Urothelium cell line (cell line): Measurements from ENCODE around the gene PTPRG.

Source experiments
- DNase-seq: peaks from one replicate; pipeline ENCODE4 v3.0.0; 2011; ENCODE audit warnings: low spot score, mixed read lengths
- FAIRE-seq: peaks from 2 replicates; lab custom pipeline; 2011; peaks lifted over from hg19 to GRCh38; lab: Jason Lieb, UNC

Gene PTPRG

DNA sequence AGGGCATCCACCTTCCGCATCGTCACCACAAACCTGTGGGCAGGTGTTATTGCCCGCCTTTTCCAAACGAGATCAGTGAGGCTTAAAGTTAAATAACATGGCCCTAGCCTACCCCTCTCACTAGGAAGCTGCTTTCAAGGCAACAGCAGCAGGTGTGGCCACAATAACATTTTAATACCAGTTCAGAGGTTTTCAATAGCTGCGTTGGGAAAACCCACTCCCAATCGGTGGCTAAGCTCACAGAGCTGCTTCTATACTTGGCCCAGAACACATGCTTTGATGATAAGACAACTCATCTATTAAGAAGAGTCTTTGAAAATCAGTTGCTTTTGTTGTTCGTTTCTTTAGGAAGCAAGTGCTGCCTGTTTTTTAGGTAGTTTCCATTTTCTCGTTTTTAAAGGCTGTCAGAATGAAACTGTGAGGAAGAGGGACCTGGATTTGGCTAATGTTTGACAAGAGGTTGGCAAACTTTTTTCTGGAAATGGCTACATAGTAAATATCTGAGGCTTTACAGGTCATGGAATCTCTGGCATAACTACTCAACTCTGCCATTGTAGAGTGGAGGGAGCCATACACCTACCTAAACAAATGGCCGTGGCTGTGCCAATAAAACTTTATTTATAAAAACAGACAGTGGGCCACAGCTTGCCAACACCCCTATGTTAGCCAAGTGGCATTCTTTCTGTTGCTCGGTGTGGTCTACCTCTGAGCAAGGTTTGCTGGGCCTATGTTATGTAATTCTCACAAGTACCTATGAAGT is 632.4 kb downstream of the PTPRG start:
- DNase-seq (no peak), FAIRE-seq (no peak)

- DNase-seq (no peak), FAIRE-seq (no peak)
Observed at GRCh38 chr3:62197350-62198012, 636.1 kb downstream of the PTPRG start.

- DNase-seq (no peak), FAIRE-seq (no peak)
Observed at GRCh38 chr3:62199126-62199525, 637.8 kb downstream of the PTPRG start.

DNA sequence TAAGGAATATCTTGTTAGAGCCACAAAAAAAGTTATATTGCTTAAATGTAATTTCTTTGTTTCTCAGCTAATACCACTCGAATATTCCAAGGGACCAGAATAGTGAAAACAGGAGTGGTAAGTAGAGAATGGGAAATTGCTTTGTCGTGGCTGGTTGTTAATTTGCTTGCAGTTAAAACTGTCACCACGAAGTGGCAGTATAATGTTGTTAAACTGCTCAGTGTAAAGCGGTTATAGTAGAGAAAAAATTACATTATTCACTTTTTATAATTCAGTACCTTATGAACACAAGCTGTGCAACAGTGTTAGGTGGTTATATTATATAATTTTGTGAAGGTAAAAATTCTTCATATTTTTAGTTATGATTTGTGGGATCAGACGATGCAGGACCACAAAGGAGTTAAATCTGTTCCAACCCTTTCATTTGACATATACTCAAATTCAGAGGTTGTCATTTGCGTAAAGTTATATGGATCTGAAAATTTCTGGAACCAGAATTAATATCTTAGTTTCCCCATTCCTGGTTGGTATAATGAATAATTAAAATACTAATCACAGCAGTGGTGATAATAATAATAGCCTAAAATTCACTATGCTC is 640.2 kb downstream of the PTPRG start:
- FAIRE-seq (no peak), DNase-seq (peak; percentile 40)

DNA sequence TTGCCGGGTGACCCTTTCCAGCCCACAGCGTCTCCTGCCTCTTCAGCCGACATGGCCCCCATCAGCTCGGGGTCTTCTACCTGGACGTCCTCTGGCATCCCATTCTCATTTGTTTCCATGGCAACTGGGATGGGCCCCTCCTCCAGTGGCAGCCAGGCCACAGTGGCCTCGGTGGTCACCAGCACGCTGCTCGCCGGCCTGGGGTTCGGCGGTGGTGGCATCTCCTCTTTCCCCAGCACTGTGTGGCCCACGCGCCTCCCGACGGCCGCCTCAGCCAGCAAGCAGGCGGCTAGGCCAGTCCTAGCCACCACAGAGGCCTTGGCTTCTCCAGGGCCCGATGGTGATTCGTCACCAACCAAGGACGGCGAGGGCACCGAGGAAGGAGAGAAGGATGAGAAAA is 641.8 kb downstream of the PTPRG start:
- FAIRE-seq: no peak
- no peak for DNase-seq

GRCh38 chr3:62203561-62203960 is 642.2 kb downstream of the PTPRG start:
- FAIRE-seq (no peak), DNase-seq (no peak)

GRCh38 chr3:62207197-62207596 is 645.8 kb downstream of the PTPRG start:
- DNase-seq (no peak), FAIRE-seq (no peak)

GRCh38 chr3:62208385-62208784 is 647.0 kb downstream of the PTPRG start:
- DNase-seq: no peak
- no peak for FAIRE-seq

GRCh38 chr3:62209101-62209500 is 647.7 kb downstream of the PTPRG start:
- DNase-seq (no peak), FAIRE-seq (no peak)

- FAIRE-seq: no peak
- DNase-seq: no peak
Observed at GRCh38 chr3:62210011-62210410, 648.6 kb downstream of the PTPRG start.

- no peak for FAIRE-seq
- DNase-seq: peak; percentile 12
Observed at GRCh38 chr3:62211675-62212429, 650.5 kb downstream of the PTPRG start.

- DNase-seq: no peak
- no peak for FAIRE-seq
Observed at GRCh38 chr3:62214850-62215249, 653.5 kb downstream of the PTPRG start.

- FAIRE-seq: no peak
- no peak for DNase-seq
Observed at GRCh38 chr3:62220616-62221015, 659.2 kb downstream of the PTPRG start.

DNA sequence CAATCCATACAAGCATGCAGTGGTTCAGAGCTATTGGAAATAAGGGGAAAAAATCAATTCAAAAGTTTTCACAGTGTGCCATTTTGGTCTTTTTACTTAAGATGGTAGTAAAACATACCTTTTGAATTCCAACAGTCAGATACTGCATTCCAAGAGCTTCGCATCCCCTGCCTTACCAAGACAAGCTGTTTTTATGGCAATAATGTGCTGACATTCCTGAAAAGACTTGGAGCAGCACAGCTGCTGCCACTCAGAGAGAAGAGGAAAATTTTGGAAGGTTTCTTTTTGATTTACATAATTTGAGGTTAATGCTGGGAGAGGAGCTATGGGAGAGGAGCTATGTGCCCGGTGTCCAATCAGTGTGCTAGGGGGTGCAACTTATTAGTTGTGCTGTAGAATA is 663.7 kb downstream of the PTPRG start:
- DNase-seq: no peak
- no peak for FAIRE-seq

DNA sequence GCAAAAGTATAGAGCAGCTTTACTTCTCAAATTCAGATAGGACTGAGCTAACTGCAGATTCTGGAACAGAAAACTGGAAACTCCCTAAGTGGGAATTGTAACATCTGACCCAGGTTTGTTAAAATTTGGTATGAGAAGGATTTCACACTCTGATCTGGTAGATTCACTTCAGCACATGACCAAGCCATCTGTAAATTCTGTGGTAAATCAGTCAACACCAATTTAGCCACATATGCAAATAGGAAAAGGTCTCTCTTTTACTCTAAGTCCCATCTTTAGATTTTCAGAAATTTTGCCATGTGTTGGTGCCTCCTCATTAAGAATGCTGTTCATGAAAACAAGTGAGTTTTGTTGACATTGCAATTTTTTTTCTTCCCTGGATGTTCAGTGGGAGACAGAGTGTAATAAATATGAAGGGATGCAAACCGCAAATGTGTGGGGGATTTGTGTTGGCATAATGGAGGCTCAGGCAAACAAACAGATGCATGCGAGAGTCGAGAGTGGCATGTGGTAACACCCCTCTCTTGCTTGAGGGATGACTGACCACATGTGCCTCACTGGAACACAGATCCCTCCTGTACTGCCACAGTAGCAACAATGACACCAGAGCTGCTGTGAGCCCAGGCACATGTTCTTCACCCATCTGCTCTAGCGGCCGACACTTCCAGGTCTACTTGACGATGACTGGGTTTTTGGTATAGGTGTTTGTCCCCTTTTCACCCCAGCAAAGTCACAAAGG is 665.4 kb downstream of the PTPRG start:
- DNase-seq (no peak), FAIRE-seq (no peak)

GRCh38 chr3:62228467-62228866 is 667.1 kb downstream of the PTPRG start:
- FAIRE-seq (no peak), DNase-seq (no peak)

DNA sequence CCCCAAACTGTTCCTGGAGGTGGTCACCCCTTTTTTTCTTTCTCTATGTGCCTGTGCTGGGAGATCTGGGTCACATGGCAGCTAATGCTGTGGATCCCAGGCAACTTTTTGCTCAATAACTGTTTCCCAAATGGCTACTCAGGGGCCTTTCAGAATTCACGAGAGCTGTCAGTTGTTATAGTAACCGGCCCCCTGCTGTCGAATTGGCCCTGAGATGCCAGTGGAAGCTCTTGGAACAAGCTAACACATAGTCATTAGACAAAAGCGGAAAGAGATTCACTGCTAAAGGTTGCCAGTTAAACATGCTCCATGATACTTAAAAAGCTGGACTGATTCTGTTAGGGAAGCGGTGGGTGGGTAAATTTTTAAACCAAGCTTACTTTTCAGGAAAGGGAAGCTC is 667.8 kb downstream of the PTPRG start:
- FAIRE-seq (no peak), DNase-seq (no peak)

DNA sequence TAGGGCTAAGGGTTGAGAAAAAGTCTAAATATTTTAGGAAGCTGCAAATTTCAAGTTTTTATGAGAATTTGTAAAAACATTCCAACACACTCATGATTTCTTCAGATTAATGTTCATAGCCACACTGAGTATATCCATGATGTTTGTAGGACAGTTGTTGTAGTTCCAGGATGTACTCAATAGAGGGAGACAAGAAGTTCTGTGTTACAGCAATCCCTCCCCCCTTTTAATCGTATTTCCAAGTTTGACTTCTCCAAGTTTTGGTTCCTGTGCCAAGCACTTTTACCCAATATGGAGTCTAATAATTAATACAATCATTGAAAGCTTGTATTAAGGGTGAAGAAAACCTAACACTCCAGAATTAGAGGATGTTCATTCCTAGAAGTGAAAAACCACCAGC is 668.5 kb downstream of the PTPRG start:
- DNase-seq (peak; percentile 24), FAIRE-seq (no peak)

DNA sequence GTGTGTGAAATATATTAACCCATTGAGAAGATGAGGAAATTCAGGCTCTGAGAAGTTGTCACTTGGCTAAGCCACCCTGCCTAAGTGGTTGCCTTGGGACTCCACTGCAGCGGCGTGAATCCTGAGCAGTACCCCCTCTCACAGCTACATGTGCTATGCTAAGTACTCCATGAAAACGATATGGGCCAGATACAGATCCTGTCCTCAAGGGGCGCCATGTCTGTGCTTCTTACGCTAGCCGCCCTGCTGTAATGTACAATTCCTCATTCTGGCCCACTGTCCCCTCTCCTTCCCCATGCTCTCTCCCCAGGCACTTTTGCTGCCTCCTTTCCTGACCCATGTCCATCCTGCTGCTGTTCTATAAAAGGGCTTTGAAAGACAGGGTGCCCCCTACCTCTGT is 671.7 kb downstream of the PTPRG start:
- FAIRE-seq: no peak
- DNase-seq: no peak

DNA sequence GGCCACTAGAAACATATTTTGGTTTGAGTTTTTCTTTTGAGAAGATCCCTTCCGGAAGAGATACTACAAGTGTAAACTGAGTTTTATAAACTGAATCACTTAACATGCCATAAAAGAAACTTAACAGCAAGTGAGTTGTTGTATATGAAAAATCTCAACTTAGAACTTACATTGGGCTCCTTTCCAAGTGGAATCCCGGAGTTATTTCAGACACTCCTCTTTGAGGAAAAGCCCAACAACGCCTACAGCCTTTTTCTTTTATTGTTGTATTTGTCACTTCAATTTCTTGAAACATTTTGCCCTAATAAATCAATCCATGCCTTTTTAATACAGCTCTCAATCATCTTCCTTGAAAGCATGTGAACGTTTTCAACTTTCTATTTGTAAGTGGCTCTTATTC is 674.6 kb downstream of the PTPRG start:
- no peak for FAIRE-seq
- DNase-seq: no peak
